GM19238 (cell line): Measurements from ENCODE around the gene UBFD1.
"Not testable (repeated sequence)": the region's sequence is repeated elsewhere in the genome, so short reads cannot be mapped to it uniquely, and the experiment has no call there.

Experiments
- DNase-seq: peaks from one replicate; pipeline ENCODE4 v3.0.0; 2011; ENCODE audit warnings: low spot score; ENCODE audit not compliant: insufficient read length

UBFD1 gene

DNA sequence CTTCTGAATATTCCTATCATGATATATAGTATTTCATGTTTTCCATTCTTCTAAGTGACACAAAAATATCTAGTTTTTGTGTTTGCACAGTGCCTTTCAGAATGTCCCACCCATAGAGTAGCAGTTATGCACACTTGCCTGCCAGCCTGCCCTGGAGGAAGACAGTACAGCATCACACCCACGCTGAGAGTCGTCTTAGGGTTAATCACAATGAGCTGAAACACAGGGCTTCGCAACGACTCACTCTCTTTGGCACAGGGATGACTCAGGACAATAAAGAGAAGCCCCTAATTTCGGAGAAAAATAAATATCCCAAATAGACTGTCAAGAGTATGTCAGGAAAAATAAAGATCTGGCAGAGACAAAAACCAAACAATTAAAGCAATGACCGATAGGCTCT, 50.2 kb downstream of the UBFD1 start:
- DNase-seq = no peak

DNA sequence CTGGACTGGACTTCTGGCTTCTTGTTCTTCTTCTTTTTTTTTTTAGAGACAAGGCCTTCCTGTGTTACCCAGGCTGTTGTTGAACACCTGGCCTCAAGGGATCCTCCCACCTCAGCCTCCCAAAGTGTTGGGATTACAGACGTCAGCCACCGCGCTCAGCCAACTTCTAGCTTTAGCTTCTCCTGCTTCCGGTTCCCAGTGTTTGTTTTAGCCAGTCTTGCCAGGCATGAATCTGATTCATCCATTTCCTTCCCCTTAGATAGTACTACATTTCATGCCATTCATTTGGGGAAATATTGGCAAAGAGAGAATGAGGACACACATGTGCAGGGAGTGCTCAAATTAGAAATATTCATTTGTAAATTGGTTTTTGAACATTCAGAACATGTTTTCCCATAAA, 50.7 kb downstream of the UBFD1 start:
- no peak for DNase-seq

DNA sequence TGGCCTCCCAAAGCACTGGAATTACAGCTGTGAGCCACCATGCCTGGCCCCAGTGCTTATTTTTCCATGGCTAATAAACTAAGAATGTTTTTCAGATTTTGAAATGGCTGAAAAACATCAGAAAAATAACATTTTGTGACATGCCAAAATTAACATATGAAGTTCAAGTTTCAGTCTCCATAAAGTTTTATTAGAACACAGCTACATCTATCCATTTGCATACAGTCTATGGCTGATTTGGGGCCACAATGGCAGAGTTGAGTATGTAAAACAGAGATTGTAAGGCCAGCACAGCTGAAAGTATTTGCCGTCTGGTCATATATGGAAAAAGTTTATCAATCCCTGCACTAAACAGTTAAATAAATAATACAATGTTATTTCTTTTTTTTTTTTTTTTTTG, 52.4 kb downstream of the UBFD1 start:
- DNase-seq = no peak

DNA sequence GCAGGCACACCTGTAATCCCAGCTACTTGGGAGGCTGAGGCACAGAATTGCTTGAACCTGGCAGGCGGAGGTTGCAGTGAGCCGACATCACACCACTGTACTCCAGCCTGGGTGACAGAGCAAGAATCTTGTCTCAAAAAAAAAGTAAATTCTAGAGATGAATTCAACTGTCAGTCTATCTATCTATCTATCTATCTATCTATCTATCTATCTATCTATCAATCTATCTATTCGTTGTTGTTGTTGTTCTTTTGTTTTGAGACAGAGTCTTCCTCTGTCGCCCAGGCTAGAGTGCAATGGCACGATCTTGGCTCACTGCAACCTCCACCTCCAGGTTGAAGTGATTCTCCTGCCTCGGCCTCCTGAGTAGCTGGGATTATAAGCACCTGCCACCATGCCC, 53.4 kb downstream of the UBFD1 start:
- not testable (repeated sequence) for DNase-seq

DNA sequence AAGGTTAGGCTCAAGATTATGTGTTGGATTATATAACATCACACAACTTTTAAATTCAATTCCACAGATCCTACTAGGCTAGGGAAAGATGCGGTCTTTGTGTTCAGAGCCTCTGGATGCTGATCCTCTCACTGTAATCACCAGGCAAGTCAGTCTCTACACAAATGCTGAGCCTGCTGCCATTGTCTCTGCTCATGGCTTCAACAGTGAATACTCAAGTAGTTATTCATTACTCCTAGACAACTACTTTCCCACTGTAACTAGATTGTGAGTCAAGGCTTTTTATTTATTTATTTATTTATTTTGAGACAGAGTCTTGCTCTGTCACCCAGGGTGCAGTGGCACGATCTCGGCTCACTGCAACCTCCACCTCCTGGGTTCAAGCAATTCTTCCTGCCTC, 54.4 kb downstream of the UBFD1 start:
- DNase-seq = no peak

- DNase-seq = no peak
Measured at GRCh38 chr16:23615805-23616204, 58.3 kb downstream of the UBFD1 start.
